B cell (primary cell): ENCODE measurements around the gene NCOA7. TPM values are rescaled to one million over a fixed set of nuclear protein-coding genes. Genes with fewer than 3 reads are reported as not detected.
A peak's percentile ranks its signal among the peaks of the same experiment; 100 is the strongest.

Experiments
- ATAC-seq: fragments of 200-7000 bp; cut with Tn5 transposase; one replicate; pipeline ENCODE4 v1.10.0; 2021; ENCODE audit warnings: low read depth, mild to moderate bottlenecking, moderate number of reproducible peaks, moderate library complexity
- CTCF ChIA-PET: fragments of 350-600 bp; sonication (Branson Sonifier 250); formaldehyde crosslinking; loops from one replicate; lab custom pipeline; 2021; ENCODE audit warnings: antibody characterized with exemption, inconsistent platforms; lab: Charles Lee
- POLR2A ChIA-PET: fragments of 350-600 bp; sonication (Branson Sonifier 250); formaldehyde crosslinking; loops from one replicate; lab custom pipeline; 2021; ENCODE audit warnings: antibody characterized with exemption; lab: Charles Lee
- DNase-seq: peaks from one replicate; pipeline ENCODE4 v3.0.0; 2013
- H2AFZ ChIP-seq: 2 replicates; pipeline ENCODE4 v1.6.1; 2012; ENCODE audit warnings: mild to moderate bottlenecking, low read depth, low read length; ENCODE audit not compliant: insufficient read depth, poor library complexity, severe bottlenecking
- H3K27ac ChIP-seq, 2 donors: 1 replicate in 1 of 2; 2 replicates in 1 of 2; pipeline ENCODE4 v1.5.1; 2012 to 2013; ENCODE audit warnings: low read length in 2 of 2, mild to moderate bottlenecking in 2 of 2, moderate library complexity in 1 of 2
- H3K27me3 ChIP-seq, 4 experiments: fragments of 200-600 bp in 1 of 4; sonication (generic) in 1 of 4; replicated peaks in 1 of 4; 1 replicate in 2 of 4; 2 replicates in 2 of 4; pipeline versions ENCODE4 v1.6.1 to v1.7.0; 2013 to 2016; ENCODE audit warnings: low read length in 3 of 4, mild to moderate bottlenecking in 2 of 4, mixed read lengths in 1 of 4, moderate library complexity in 1 of 4; ENCODE audit not compliant: insufficient read depth in 4 of 4, control insufficient read depth in 3 of 4; ENCODE audit errors: control extremely low read depth in 1 of 4
- H3K36me3 ChIP-seq, 2 experiments: replicated peaks in 1 of 2; 1 replicate in 1 of 2; 2 replicates in 1 of 2; pipeline versions ENCODE4 v1.6.1 to v1.7.1; 2013; ENCODE audit warnings: low read length in 1 of 2; ENCODE audit not compliant: insufficient read depth in 2 of 2, control insufficient read depth in 1 of 2; ENCODE audit errors: control extremely low read depth in 1 of 2, extremely low read depth in 1 of 2
- H3K4me1 ChIP-seq, 2 donors: fragments of 200-600 bp in 1 of 2; sonication (generic) in 1 of 2; 1 replicate in 1 of 2; 2 replicates in 1 of 2; pipeline versions ENCODE4 v1.5.1 to v1.6.1; 2013 to 2017; ENCODE audit warnings: low read length in 2 of 2; ENCODE audit not compliant: control insufficient read depth in 2 of 2, insufficient read depth in 2 of 2
- H3K4me2 ChIP-seq: replicated peaks from 2 replicates; pipeline ENCODE3; 2012; ENCODE audit warnings: mild to moderate bottlenecking, low read depth, low read length; ENCODE audit not compliant: poor library complexity, severe bottlenecking
- H3K4me3 ChIP-seq, 5 experiments: fragments of 200-600 bp in 1 of 5; sonication (generic) in 1 of 5; 1 replicate in 3 of 5; 2 replicates in 2 of 5; pipeline versions ENCODE4 v1.5.1 to v1.7.0; 2011 to 2016; ENCODE audit warnings: low read length in 4 of 5, mild to moderate bottlenecking in 4 of 5, low read depth in 2 of 5, control low read depth in 1 of 5, moderate library complexity in 1 of 5; ENCODE audit not compliant: insufficient read depth in 1 of 5; ENCODE audit errors: control extremely low read depth in 1 of 5, extremely low read depth in 1 of 5
- H3K79me2 ChIP-seq: fragments of 200-600 bp; sonication (generic); one replicate; pipeline ENCODE4 v1.6.0; 2016; ENCODE audit warnings: low read length; ENCODE audit not compliant: control insufficient read depth, insufficient read depth
- H3K9ac ChIP-seq: fragments of 200-600 bp; sonication (generic); 2 replicates; pipeline ENCODE4 v1.6.1; 2017; ENCODE audit warnings: mild to moderate bottlenecking, low read length, moderate library complexity
- H3K9me3 ChIP-seq, 3 donors: one replicate each; pipeline versions ENCODE4 v1.6.1 to v1.7.1; 2013; ENCODE audit warnings: low read length in 2 of 3; ENCODE audit not compliant: control insufficient read depth in 2 of 3, insufficient read depth in 1 of 3; ENCODE audit errors: control extremely low read depth in 1 of 3
- H4K20me1 ChIP-seq: 2 replicates; pipeline ENCODE4 v1.6.0; 2012; ENCODE audit warnings: mild to moderate bottlenecking, low read length; ENCODE audit not compliant: insufficient read depth, control insufficient read depth, poor library complexity, severe bottlenecking
- H3K27ac Mint-ChIP-seq: one replicate; pipeline ENCODE4 v1.8.0; 2021; ENCODE audit warnings: mixed read lengths
- H3K27me3 Mint-ChIP-seq: one replicate; pipeline ENCODE4 v1.8.0; 2021; ENCODE audit warnings: mixed read lengths
- H3K4me1 Mint-ChIP-seq: one replicate; pipeline ENCODE4 v1.8.0; 2021; ENCODE audit warnings: mixed read lengths
- H3K4me3 Mint-ChIP-seq: one replicate; pipeline ENCODE4 v1.8.0; 2021; ENCODE audit warnings: mixed read lengths
- H3K9me3 Mint-ChIP-seq: one replicate; pipeline ENCODE4 v1.8.0; 2022; ENCODE audit warnings: mixed read lengths; ENCODE audit not compliant: insufficient read depth
- EZH2 ChIP-seq: IDR thresholded peaks from 2 replicates; pipeline ENCODE4 v1.6.1; 2012; ENCODE audit warnings: borderline replicate concordance, low read depth, mild to moderate bottlenecking, moderate library complexity, low read length; ENCODE audit not compliant: insufficient read depth, poor library complexity, severe bottlenecking
- WGBS: methylation state at CpG from one replicate; pipeline ENCODE4 v1.1.5; 2013; ENCODE audit warnings: missing lambda C conversion rate; ENCODE audit not compliant: insufficient coverage; 5-methylcytosine and 5-hydroxymethylcytosine counted together
- intact Hi-C: fragments of 100-400 bp; cut with micrococcal nuclease; formaldehyde crosslinking; loops from one replicate; pipeline ENCODE4 v1.10.0; 2022
- polyA plus RNA-seq: library from polyadenylated mRNA; depleted of rRNA; stranded (reverse); fragments of >200 nt; gene quantifications from 2 replicates; pipeline ENCODE4 v1.2.3, GENCODE V29; 2012
- total RNA-seq, 2 donors: library from RNA; stranded (reverse); fragments of 120-200 nt in 1 of 2; gene quantifications; 1 replicate in 1 of 2; 2 replicates in 1 of 2; pipeline versions ENCODE4 v1.2.3 to v1.2.4, GENCODE V29; 2013 to 2022
- TF ChIP-seq, protein P1 (sequence below): fragments of 200-600 bp; IDR thresholded peaks from one replicate; pipeline ENCODE4 v1.8.0; 2022; ENCODE audit warnings: antibody characterized with exemption, mild to moderate bottlenecking

NCOA7 gene
- total and polyA plus RNA-seq, 2 donors (not counting 1 experiment from before 2014, with no cell fraction given) = 10.9 to 27.4 TPM

DNA sequence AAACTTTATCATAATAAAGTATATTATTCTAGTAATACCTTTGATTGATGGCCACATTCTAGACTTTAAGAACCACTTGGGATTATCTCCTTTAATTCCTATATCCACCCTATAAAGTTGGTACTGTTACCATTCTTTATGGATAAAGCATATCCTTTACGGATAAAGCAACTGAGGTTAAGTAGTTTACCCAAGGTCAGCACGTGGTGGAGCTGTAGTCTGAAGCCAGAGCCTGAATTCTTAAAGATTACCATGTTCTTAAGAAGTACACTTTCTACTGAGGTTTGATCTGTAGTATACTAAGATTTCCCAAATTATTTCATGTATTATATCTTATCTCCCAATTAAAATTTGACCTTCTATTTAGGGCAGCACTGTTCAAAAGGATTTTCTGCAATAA lies 3.0 kb upstream of the NCOA7 start:
- no peak overlapping the region for H3K4me2 ChIP-seq

DNA sequence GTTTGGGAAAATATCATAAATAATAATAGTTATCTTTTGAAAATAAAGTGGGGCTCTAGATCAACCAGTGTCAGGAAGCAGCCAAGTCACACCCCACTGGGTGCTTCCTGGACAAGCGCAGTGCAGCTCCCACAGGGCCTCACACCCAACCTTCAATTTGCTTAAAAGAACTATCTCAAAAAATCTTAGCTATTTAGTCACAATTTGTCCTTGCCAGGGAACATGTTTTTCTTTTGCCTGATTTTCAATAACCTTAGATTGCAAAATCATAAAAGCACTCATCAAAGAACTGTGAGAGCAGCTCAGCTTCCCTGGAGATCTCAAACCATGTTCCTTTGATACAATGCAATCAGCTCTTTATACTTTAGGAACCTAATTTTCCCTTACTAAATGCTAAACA lies 1.6 kb upstream of the NCOA7 start:
- Histone ChIP-seq H3K4me2 (peak overlapping the region; percentile 95), H3K36me3 (no peaks in the 10 kb centered on the region), H3K27me3 (no peaks in the 10 kb centered on the region), H3K9me3 (no peaks in the 10 kb centered on the region), H3K9ac (peak overlapping the region; percentile 89), H3K79me2 (peaks cover 27% of the 10 kb centered on the region), H3K27ac (peak overlapping the region; percentile 70 to 85), H4K20me1 (peaks cover 6% of the 10 kb centered on the region), H3K4me3 (peak overlapping the region in 1 of 5 experiments; percentile 6), H2AFZ (peak overlapping the region; percentile 90), H3K4me1 (peaks cover 20 to 30% of the 10 kb centered on the region in 2 donors)
- ChIA-PET POLR2A (interaction anchor here (3.1 to 3.5 kb wide), 2 partner anchors 8 to 168 kb away, joined by 22 to 59 read pairs; partner anchors contain the start of gene HINT3), CTCF (interaction anchor here (0.9 to 10.4 kb wide), 7 partner anchors 8 to 475 kb away, joined by 3 to 130 read pairs (median 21); partner anchors contain the start of gene HINT3)
- H3K4me1 Mint-ChIP-seq = peaks cover 43% of the 10 kb centered on the region
- intact Hi-C loops = no loop called here
- H3K27ac Mint-ChIP-seq = peak overlapping the region; percentile 99
- H3K9me3 Mint-ChIP-seq = no peaks in the 10 kb centered on the region
- H3K27me3 Mint-ChIP-seq = no peaks in the 10 kb centered on the region
- DNase-seq (no peak), ATAC-seq (no peak)
- peak overlapping the region; percentile 93 for H3K4me3 Mint-ChIP-seq
- WGBS = 0% methylated on average over 1 of the region's 1 CpG
- TF ChIP-seq, protein P1, sequence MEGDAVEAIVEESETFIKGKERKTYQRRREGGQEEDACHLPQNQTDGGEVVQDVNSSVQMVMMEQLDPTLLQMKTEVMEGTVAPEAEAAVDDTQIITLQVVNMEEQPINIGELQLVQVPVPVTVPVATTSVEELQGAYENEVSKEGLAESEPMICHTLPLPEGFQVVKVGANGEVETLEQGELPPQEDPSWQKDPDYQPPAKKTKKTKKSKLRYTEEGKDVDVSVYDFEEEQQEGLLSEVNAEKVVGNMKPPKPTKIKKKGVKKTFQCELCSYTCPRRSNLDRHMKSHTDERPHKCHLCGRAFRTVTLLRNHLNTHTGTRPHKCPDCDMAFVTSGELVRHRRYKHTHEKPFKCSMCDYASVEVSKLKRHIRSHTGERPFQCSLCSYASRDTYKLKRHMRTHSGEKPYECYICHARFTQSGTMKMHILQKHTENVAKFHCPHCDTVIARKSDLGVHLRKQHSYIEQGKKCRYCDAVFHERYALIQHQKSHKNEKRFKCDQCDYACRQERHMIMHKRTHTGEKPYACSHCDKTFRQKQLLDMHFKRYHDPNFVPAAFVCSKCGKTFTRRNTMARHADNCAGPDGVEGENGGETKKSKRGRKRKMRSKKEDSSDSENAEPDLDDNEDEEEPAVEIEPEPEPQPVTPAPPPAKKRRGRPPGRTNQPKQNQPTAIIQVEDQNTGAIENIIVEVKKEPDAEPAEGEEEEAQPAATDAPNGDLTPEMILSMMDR = no peak
- no peak for TF ChIP-seq EZH2

More for the DNA sequence above, 3.0 kb upstream of the NCOA7 start:
- no peaks in the 10 kb centered on the region for H3K9me3 ChIP-seq
- no peak overlapping the region for H3K9ac ChIP-seq
- ATAC-seq = no peak
- peaks cover 20 to 30% of the 10 kb centered on the region in 2 donors for H3K4me1 ChIP-seq
- H3K4me3 ChIP-seq = no peak overlapping the region
- Mint-ChIP-seq H3K4me3 (no peak overlapping the region), H3K27ac (peak overlapping the region; percentile 63), H3K27me3 (no peaks in the 10 kb centered on the region), H3K4me1 (peaks cover 31% of the 10 kb centered on the region), H3K9me3 (no peaks in the 10 kb centered on the region)
- TF ChIP-seq EZH2 = no peak
- TF ChIP-seq, protein P1 = no peak
- no CpG with 5 or more reads among the region's 2 CpGs for WGBS
- no peak overlapping the region for H2AFZ ChIP-seq
- no peak overlapping the region for H3K27ac ChIP-seq
- H4K20me1 ChIP-seq = peaks cover 6% of the 10 kb centered on the region
- H3K79me2 ChIP-seq = peaks cover 16% of the 10 kb centered on the region
- intact Hi-C loops = no loop called here
- POLR2A ChIA-PET = interaction anchor here (0.7 kb wide), 1 partner anchor 67 kb away, joined by 3 read pairs; no protein-coding TSS in a partner anchor
- CTCF ChIA-PET = interaction anchor here (1.0 to 10.4 kb wide), 5 partner anchors 11 to 199 kb away, joined by 3 to 130 read pairs (median 7); partner anchors contain the start of genes HINT3 and TRMT11
- no peaks in the 10 kb centered on the region for H3K36me3 ChIP-seq
- no peak for DNase-seq
- H3K27me3 ChIP-seq = no peaks in the 10 kb centered on the region
